SJSA1 (cell line): Measurements from ENCODE around the gene LPIN2. TPM values are rescaled to one million over a fixed set of nuclear protein-coding genes. Genes with fewer than 3 reads are reported as not detected.

Experiments used
- DNase-seq, 2 experiments: peaks; one replicate each; pipeline ENCODE4 v3.0.0-alpha.2; 2015 to 2020; ENCODE audit warnings: low spot score in 2 of 2, low read depth in 1 of 2
- H3K27ac ChIP-seq: fragments of 250-450 bp; sonication (Bioruptor Pico); 2 replicates; pipeline ENCODE4 v1.5.1; 2020; ENCODE audit warnings: mild to moderate bottlenecking, moderate library complexity
- H3K27me3 ChIP-seq: fragments of 250-450 bp; sonication (Bioruptor Pico); replicated peaks from 2 replicates; pipeline ENCODE4 v1.5.1; 2020; ENCODE audit warnings: mild to moderate bottlenecking, moderate library complexity
- H3K36me3 ChIP-seq: fragments of 250-450 bp; sonication (Bioruptor Pico); 2 replicates; pipeline ENCODE4 v1.5.1; 2020; ENCODE audit warnings: mild to moderate bottlenecking
- H3K4me1 ChIP-seq: fragments of 250-450 bp; sonication (Bioruptor Pico); replicated peaks from 2 replicates; pipeline ENCODE4 v1.6.1; 2021; ENCODE audit warnings: mild to moderate bottlenecking
- H3K4me3 ChIP-seq: fragments of 250-450 bp; sonication (Bioruptor Pico); 2 replicates; pipeline ENCODE4 v1.5.1; 2020; ENCODE audit warnings: mild to moderate bottlenecking
- H3K9me3 ChIP-seq: fragments of 250-450 bp; sonication (Bioruptor Pico); replicated peaks from 2 replicates; pipeline ENCODE4 v1.5.1; 2020; ENCODE audit warnings: mild to moderate bottlenecking
- total RNA-seq: library from RNA; depleted of rRNA; stranded (reverse); fragments of >200 nt; shearing (Covaris generic); gene quantifications from 2 replicates; pipeline ENCODE4 v1.2.3, GENCODE V29; 2014

The LPIN2 gene
- total RNA-seq, 1 experiment from 2014 or later, result 21.0 TPM

DNA sequence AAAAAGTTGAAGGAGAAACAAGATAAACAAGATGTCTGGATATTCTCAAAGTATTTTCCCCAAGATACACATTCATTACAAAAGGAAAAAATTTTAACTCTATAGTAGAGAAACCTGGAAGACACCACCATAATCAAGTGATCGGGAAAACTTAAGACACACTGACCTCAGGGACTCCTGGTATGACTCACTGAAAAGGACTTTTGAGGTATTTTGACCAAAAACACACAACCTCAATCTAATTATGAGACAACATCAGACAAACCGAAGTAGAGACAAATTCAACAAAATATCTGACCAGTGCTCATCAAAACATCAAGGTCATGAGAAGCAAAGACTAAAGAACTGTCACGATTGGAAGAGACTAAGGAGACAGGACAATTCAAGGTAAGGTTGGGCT is 34.7 kb downstream of the LPIN2 start:
- H3K9me3 ChIP-seq, result no peaks in the 10 kb centered on the region
- no peaks in the 10 kb centered on the region; the same call in 1 of the 2 replicates for H3K36me3 ChIP-seq
- no peaks in the 10 kb centered on the region for H3K27me3 ChIP-seq
- H3K4me3 ChIP-seq, result peak overlapping the region; percentile 18
- peak overlapping the region; percentile 90 for H3K27ac ChIP-seq
- H3K4me1 ChIP-seq, result peaks cover 67% of the 10 kb centered on the region
- no peak for DNase-seq

GRCh38 chr18:2976218-2977132 is 36.5 kb downstream of the LPIN2 start:
- H3K36me3 ChIP-seq, result no peaks in the 10 kb centered on the region; the same call in 1 of the 2 replicates
- no peak for DNase-seq
- H3K4me3 ChIP-seq, result no peak overlapping the region
- H3K9me3 ChIP-seq, result no peaks in the 10 kb centered on the region
- H3K4me1 ChIP-seq, result peaks cover 50% of the 10 kb centered on the region
- no peaks in the 10 kb centered on the region for H3K27me3 ChIP-seq
- H3K27ac ChIP-seq, result no peak overlapping the region

- H3K9me3 ChIP-seq, result no peaks in the 10 kb centered on the region
- DNase-seq, result peak in 1 of 2 experiments; percentile 5
- no peak overlapping the region for H3K4me3 ChIP-seq
- no peak overlapping the region for H3K27ac ChIP-seq
- H3K4me1 ChIP-seq, result peaks cover 32% of the 10 kb centered on the region
- no peaks in the 10 kb centered on the region; the same call in 1 of the 2 replicates for H3K36me3 ChIP-seq
- no peaks in the 10 kb centered on the region for H3K27me3 ChIP-seq
Measured at GRCh38 chr18:2974731-2975130, 38.2 kb downstream of the LPIN2 start.

GRCh38 chr18:2971741-2972552 is 41.0 kb downstream of the LPIN2 start:
- no peak for DNase-seq
- Histone ChIP-seq H3K27ac (no peak overlapping the region), H3K4me3 (no peak overlapping the region), H3K4me1 (peaks cover 11% of the 10 kb centered on the region; the same call in 1 of the 2 replicates), H3K9me3 (no peaks in the 10 kb centered on the region), H3K27me3 (no peaks in the 10 kb centered on the region), H3K36me3 (no peaks in the 10 kb centered on the region; the same call in 1 of the 2 replicates)

GRCh38 chr18:2970772-2971659 is 41.9 kb downstream of the LPIN2 start:
- H3K4me3 ChIP-seq, result no peak overlapping the region
- no peaks in the 10 kb centered on the region; the same call in 1 of the 2 replicates for H3K36me3 ChIP-seq
- no peak overlapping the region for H3K27ac ChIP-seq
- H3K9me3 ChIP-seq, result no peaks in the 10 kb centered on the region
- DNase-seq, result no peak
- no peaks in the 10 kb centered on the region for H3K27me3 ChIP-seq
- H3K4me1 ChIP-seq, result peaks cover 11% of the 10 kb centered on the region; the same call in 1 of the 2 replicates

DNA sequence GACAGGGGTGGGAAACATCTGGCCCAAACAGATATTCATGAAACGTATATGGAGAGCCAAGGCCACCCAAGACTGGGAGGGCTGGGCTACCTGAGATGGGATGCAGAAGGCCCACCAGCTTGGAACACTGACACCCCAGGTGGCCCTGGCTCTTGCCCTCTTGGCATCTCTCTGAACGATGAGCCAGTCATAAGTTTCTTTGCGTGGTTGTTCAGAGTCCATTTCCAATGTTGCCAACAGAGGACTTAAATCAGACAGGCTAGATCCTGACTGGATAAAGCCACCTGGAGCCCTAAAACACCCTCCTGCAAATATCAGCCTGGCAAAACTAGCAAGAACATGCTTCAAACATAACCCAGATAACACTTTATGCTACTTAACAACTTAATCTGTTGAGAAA is 42.6 kb downstream of the LPIN2 start:
- Histone ChIP-seq H3K27me3 (no peaks in the 10 kb centered on the region), H3K4me3 (no peak overlapping the region), H3K27ac (no peak overlapping the region), H3K9me3 (no peaks in the 10 kb centered on the region), H3K36me3 (no peaks in the 10 kb centered on the region), H3K4me1 (peaks cover 9% of the 10 kb centered on the region; the same call in 1 of the 2 replicates)
- no peak for DNase-seq

- Histone ChIP-seq H3K27ac (no peak overlapping the region), H3K4me3 (no peak overlapping the region), H3K36me3 (no peaks in the 10 kb centered on the region), H3K9me3 (no peaks in the 10 kb centered on the region), H3K4me1 (peaks cover 3% of the 10 kb centered on the region; the same call in 1 of the 2 replicates), H3K27me3 (no peaks in the 10 kb centered on the region)
- no peak for DNase-seq
Measured at GRCh38 chr18:2969695-2970094, 43.2 kb downstream of the LPIN2 start.

GRCh38 chr18:2968606-2969005 is 44.3 kb downstream of the LPIN2 start:
- Histone ChIP-seq H3K9me3 (no peaks in the 10 kb centered on the region), H3K36me3 (no peaks in the 10 kb centered on the region), H3K4me3 (no peak overlapping the region), H3K4me1 (no peaks in the 10 kb centered on the region), H3K27ac (no peak overlapping the region), H3K27me3 (no peaks in the 10 kb centered on the region)
- DNase-seq, result no peak

DNA sequence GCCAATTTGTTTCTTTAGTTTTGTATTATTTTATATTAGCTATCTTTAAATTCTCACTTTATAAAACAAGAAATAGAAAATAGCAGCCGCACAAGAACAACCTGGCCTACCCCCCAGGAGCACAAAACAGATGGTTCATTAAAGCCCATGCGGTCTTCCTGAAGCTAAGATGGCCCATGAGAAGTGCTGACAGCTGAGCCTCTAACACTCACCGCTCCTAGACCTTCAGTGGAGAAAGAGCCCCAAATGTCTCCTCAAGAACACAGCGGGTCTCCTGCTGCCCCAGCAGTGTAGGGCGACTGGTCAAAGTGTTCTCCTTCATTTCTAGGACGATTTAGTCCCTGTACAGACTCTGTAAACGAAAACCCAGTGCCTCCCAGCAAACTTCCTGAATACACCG is 45.1 kb downstream of the LPIN2 start:
- no peak overlapping the region for H3K4me3 ChIP-seq
- H3K27me3 ChIP-seq, result no peaks in the 10 kb centered on the region
- H3K27ac ChIP-seq, result no peak overlapping the region
- no peaks in the 10 kb centered on the region for H3K36me3 ChIP-seq
- no peaks in the 10 kb centered on the region for H3K4me1 ChIP-seq
- no peaks in the 10 kb centered on the region for H3K9me3 ChIP-seq
- DNase-seq, result no peak

DNA sequence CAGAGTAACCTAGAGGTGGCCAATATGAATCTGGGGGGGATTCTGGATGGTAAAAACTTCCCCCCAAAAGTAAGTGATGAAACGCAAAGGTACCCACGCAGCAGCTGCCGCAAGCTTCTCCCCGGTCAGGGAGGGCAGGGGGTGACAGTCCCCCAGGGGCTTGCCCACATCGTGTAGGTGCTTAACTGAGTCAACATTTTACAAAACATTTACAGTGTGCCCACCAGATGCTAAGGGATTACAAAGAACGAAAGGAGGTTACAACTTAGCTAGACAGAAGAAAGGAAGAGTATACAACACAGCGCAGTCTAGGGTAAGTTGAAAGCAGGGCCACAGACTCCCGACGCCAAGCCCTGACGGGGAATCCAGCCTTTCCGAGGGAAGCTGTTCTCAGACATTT is 45.6 kb downstream of the LPIN2 start:
- Histone ChIP-seq H3K27ac (no peak overlapping the region), H3K4me3 (no peak overlapping the region), H3K27me3 (no peaks in the 10 kb centered on the region), H3K4me1 (no peaks in the 10 kb centered on the region), H3K9me3 (no peaks in the 10 kb centered on the region), H3K36me3 (no peaks in the 10 kb centered on the region)
- no peak for DNase-seq

DNA sequence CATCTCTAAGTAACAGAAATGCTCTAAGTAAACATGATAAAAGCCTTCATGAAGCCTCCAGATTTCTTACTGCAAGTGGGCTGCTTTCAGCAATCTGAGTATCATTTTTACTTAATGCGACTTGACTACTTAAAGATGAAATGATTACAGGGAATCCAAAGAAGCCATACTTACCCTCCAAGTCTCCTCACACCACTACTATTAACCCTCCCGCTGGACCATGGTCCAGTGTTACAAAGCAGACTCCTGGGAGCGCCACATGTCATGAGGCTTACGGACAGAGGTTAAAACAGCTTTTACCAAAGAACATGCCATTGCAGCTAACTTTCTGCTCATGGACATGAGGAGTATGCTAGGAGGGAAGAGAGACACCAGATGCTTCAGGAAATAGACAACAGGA is 46.4 kb downstream of the LPIN2 start:
- H3K36me3 ChIP-seq, result no peaks in the 10 kb centered on the region
- no peak overlapping the region for H3K4me3 ChIP-seq
- H3K27me3 ChIP-seq, result no peaks in the 10 kb centered on the region
- H3K9me3 ChIP-seq, result no peaks in the 10 kb centered on the region
- peaks cover 4% of the 10 kb centered on the region for H3K4me1 ChIP-seq
- no peak for DNase-seq
- no peak overlapping the region for H3K27ac ChIP-seq

DNA sequence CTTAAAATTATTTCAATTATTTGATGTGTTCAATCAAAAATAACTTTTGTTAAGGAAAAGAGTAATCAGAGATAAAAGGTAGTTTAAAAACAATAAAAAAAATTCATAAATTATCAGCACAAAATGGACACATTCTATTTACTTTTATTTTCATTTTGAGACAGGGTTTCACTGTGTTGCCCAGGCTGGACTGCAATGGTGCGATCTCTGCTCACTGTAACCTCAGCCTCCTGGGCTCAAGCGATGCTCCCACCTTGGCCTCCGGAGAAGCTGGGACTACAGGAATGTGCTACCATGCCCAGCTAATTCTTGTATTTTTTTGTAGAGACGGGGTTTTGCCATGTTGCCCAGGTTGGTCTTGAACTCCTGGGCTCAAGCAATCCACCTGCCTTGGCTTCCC is 47.1 kb downstream of the LPIN2 start:
- no peak for DNase-seq
- Histone ChIP-seq H3K27ac (no peak overlapping the region), H3K4me1 (peaks cover 10% of the 10 kb centered on the region), H3K4me3 (no peak overlapping the region), H3K9me3 (no peaks in the 10 kb centered on the region), H3K27me3 (no peaks in the 10 kb centered on the region), H3K36me3 (no peaks in the 10 kb centered on the region)

GRCh38 chr18:2964361-2965010 is 48.5 kb downstream of the LPIN2 start:
- Histone ChIP-seq H3K4me3 (no peak overlapping the region), H3K27me3 (no peaks in the 10 kb centered on the region), H3K4me1 (peaks cover 10% of the 10 kb centered on the region), H3K36me3 (peaks cover 9% of the 10 kb centered on the region), H3K9me3 (no peaks in the 10 kb centered on the region), H3K27ac (no peak overlapping the region)
- no peak for DNase-seq
